Activated T-helper 1 cell treated with anti-CD3 and anti-CD28 coated beads, Interleukin-12 subunit alpha, Interleukin-12 subunit beta, Interleukin-2, Interleukin-4 antibody, amounts not matched to agents 30 ng/mL and 10 ng/mL and 1 ng/mL, durations not matched to agents 14 hours and 24 hours and 36 hours (primary cell): ENCODE data around the gene CALM3. TPM values are rescaled to one million over a fixed set of nuclear protein-coding genes. Genes with fewer than 3 reads are reported as not detected.
A peak's percentile ranks its signal among the peaks of the same experiment; 100 is the strongest.

Source experiments
- DNase-seq: peaks from one replicate; pipeline ENCODE4 v3.0.0; 2021; ENCODE audit warnings: low spot score
- H3K27ac Mint-ChIP-seq: one replicate; pipeline ENCODE4 v1.8.0; 2021; ENCODE audit warnings: mild to moderate bottlenecking, mixed read lengths
- H3K27me3 Mint-ChIP-seq: one replicate; pipeline ENCODE4 v1.8.0; 2022; ENCODE audit warnings: mild to moderate bottlenecking, moderate library complexity, mixed read lengths; ENCODE audit not compliant: insufficient read depth
- H3K36me3 Mint-ChIP-seq: one replicate; pipeline ENCODE4 v1.8.0; 2021; ENCODE audit warnings: low read depth, mixed read lengths
- H3K4me1 Mint-ChIP-seq: one replicate; pipeline ENCODE4 v1.8.0; 2021; ENCODE audit warnings: low read depth, mixed read lengths
- H3K4me3 Mint-ChIP-seq: one replicate; pipeline ENCODE4 v1.8.0; 2021; ENCODE audit warnings: mild to moderate bottlenecking, moderate library complexity, mixed read lengths
- H3K9me3 Mint-ChIP-seq: one replicate; pipeline ENCODE4 v1.8.0; 2021; ENCODE audit warnings: mixed read lengths
- intact Hi-C: fragments of 100-400 bp; cut with micrococcal nuclease; formaldehyde crosslinking; loops from one replicate; pipeline ENCODE4 v1.15.1; 2024
- total RNA-seq: library from RNA; stranded (reverse); gene quantifications from 2 replicates; pipeline ENCODE4 v1.2.3, GENCODE V29; 2022

CALM3 gene
- total RNA-seq, 1 donor from 2014 or later, result 568 TPM

DNA sequence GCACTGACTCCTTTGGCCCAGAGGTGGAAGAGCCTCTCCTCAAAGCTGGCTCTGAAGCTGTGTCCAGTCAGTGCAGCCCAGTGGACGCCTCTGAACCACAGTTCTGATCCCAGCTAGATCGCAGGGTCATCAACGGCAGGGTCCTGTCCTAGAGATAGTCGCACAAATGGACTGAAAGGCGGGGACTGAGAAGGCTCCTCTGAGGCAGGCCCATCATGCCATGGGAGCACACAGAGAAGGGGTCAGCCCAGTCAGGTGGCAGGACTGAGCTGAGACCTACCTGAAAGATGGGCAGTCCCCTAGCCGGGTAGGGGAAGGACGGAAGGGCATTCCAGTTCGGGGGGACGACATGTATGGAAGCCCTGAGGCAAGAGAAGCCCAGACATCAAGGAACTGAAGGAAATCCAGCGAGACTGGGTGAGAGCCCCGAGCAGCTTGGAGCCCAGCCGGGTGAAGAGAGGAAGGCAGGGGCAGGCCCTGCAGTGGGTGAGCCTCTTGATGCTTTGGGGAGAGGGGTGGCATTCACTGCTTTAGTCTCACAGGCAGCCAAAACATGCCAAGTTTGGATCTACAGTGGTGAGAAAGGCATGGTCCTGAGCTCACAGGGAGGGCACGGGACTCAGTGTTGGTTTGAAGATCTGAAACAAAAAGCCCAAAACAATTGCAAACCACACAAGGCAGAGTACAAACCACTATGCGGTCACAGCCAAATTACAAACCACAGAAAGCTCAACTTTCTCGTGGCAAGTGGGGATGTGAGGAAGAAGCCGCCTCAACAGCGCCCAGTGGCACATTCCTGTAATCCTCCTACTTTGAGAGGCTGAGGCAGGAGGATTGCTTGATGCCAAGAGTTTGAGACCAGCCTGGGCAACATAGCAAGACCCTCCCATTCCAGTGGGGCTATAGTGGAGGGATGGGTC is 10.0 kb downstream of the CALM3 start:
- Mint-ChIP-seq H3K36me3 (peaks cover 49% of the 10 kb centered on the region), H3K4me3 (peak overlapping the region; percentile 68), H3K4me1 (peaks cover 62% of the 10 kb centered on the region), H3K27ac (peak overlapping the region; percentile 83), H3K9me3 (no peaks in the 10 kb centered on the region), H3K27me3 (no peaks in the 10 kb centered on the region)
- peak; percentile 48 for DNase-seq
- intact Hi-C loops, result loop anchor here (1.0 kb wide), 1 partner anchor 8 kb away; no protein-coding TSS in a partner anchor

DNA sequence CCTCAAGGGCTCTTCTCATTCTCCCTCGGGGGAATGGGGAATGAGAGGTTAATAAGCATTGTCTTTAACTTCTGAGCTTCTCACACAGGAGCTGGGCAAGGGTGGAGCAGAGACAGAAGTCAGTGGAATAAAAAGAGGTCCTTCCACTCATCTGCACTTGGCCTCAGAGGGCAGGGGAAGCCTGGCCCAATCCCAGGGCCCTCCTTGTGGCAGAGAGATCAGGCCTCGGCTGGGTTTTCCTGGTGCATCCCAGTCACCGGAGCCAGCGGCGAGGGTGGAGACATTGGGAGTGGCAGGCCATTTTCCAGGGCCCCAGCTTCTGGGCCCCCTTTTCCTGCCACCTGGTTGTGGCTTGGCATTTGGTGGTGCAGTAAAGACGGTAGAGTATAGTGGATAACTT is 10.6 kb downstream of the CALM3 start:
- no peaks in the 10 kb centered on the region for H3K27me3 Mint-ChIP-seq
- H3K4me1 Mint-ChIP-seq, result peaks cover 65% of the 10 kb centered on the region
- intact Hi-C loops, result loop anchor here (1.0 kb wide), 2 partner anchors 8 to 9 kb away; no protein-coding TSS in a partner anchor
- DNase-seq, result no peak
- H3K4me3 Mint-ChIP-seq, result peak overlapping the region; percentile 68
- H3K36me3 Mint-ChIP-seq, result peaks cover 46% of the 10 kb centered on the region
- H3K27ac Mint-ChIP-seq, result peak overlapping the region; percentile 83
- no peaks in the 10 kb centered on the region for H3K9me3 Mint-ChIP-seq

DNA sequence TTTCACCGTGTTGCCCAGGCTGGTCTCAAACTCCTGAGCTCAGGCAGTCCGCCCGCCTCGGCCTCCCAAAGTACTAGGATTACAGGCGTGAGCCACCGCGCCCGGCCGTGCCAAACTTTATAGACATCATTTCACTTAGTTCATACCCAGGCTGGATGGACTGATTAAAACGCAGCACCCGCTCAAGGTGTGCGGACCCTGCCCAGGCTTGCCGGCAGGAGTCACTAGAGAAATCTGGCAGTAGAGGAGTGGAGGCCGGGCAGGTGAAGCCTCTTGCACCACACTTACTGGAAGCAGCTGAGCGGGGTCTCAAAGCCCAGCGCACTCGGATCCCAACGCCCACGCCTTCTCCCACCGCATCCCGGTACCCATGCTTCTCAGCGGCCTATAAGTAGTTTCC is 12.4 kb downstream of the CALM3 start:
- H3K4me3 Mint-ChIP-seq, result peak overlapping the region; percentile 58
- DNase-seq, result no peak
- H3K27me3 Mint-ChIP-seq, result no peaks in the 10 kb centered on the region
- H3K9me3 Mint-ChIP-seq, result no peaks in the 10 kb centered on the region
- intact Hi-C loops, result no loop called here
- H3K27ac Mint-ChIP-seq, result no peak overlapping the region
- H3K4me1 Mint-ChIP-seq, result peaks cover 69% of the 10 kb centered on the region
- H3K36me3 Mint-ChIP-seq, result peaks cover 35% of the 10 kb centered on the region

DNA sequence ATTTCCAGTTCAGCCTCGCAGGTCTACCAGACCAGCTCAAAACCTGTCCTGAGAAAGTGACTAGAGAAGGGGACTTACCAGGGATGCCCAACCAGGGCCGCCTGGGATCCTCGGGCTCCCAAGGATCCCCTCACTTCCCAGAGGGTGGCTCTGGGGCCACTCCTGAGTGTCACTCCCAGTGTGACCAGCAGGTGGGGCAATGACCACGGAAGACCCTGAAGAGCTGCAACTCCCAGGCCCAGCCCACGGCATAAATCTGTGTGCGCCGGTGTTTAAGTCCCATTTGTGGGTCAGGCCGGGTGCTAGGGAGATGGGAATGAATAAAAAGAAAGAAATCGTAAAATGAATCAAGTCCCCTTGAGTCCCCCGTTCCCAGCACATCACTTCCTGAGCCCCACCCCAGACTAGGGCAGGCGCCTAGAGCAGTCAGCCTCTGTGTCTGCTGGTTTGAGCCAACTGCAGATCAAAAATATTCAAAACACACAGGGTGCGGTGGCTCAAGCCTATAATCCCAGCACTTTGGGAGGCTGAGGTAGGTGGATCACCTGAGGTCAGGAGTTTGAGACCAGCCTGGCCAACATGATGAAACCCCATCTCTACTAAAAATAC is 13.1 kb downstream of the CALM3 start:
- Mint-ChIP-seq H3K4me3 (peak overlapping the region; percentile 64), H3K27ac (peak overlapping the region; percentile 92), H3K9me3 (no peaks in the 10 kb centered on the region), H3K36me3 (peaks cover 32% of the 10 kb centered on the region), H3K4me1 (peaks cover 74% of the 10 kb centered on the region), H3K27me3 (no peaks in the 10 kb centered on the region)
- intact Hi-C loops, result loop anchor here (1.0 kb wide), 2 partner anchors 20 to 48 kb away; no protein-coding TSS in a partner anchor
- peak; percentile 63 for DNase-seq

DNA sequence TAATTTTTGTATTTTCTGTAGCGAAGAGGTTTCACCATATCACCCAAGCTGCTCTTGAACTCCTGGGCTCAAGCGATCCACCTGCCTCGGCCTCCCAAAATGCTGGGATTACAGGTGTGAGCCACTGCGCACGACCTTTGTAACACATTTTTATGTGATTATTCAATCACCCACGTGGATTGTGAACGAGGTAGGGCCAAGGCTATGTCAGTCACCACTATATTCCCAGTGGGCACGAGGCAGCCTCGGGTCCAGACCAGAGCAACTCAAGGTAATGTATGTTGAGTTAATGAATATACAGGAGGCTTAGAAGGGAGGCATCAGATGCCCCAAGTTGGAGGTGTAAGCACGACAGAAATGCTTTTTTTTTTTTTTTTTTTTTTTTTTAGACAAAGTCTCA is 14.8 kb downstream of the CALM3 start:
- intact Hi-C loops, result loop anchor here (2.0 kb wide), 2 partner anchors 13 to 99 kb away; no protein-coding TSS in a partner anchor
- Mint-ChIP-seq H3K27me3 (no peaks in the 10 kb centered on the region), H3K36me3 (peaks cover 32% of the 10 kb centered on the region), H3K9me3 (no peaks in the 10 kb centered on the region), H3K27ac (peak overlapping the region; percentile 84), H3K4me3 (peak overlapping the region; percentile 42), H3K4me1 (peaks cover 74% of the 10 kb centered on the region)
- DNase-seq, result no peak

DNA sequence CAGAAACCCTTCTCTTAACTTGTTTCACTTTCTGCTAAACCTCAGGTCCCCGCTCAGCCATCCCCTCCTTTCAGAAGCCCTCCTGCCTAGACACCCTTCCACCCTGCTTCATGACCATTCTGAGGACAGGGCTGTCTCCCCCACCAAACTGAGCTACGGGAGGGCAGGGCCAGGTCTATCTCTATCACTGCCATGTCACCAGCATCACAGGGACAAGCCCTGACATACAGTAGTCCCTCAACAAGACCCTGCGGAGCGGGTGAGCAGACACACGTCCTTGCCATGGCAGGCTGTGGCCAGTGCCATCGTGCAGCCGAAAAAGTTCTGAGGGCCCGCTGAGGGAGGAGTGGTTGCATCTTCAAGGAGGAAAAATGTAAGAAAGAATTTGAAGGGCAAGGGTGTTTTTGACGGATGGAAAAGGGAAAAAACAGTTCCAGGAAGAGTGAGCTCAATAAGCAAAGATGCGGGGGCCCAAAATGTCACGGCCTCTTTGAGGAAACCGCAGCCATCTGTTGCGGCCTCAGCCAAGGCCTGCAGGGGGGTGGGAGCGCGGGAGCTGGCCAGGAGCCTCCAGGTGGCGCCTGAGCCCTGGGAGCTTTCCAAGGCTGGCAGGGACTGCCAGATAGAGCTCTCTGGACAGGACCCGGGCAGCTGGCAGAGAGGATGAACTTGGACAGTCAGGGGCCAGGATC is 15.6 kb downstream of the CALM3 start:
- no peaks in the 10 kb centered on the region for H3K9me3 Mint-ChIP-seq
- peak overlapping the region; percentile 68 for H3K4me3 Mint-ChIP-seq
- peak overlapping the region; percentile 99 for H3K27ac Mint-ChIP-seq
- peak; percentile 35 for DNase-seq
- H3K4me1 Mint-ChIP-seq, result peaks cover 74% of the 10 kb centered on the region
- intact Hi-C loops, result loop anchor here (2.0 kb wide), 2 partner anchors 14 to 98 kb away; no protein-coding TSS in a partner anchor
- H3K36me3 Mint-ChIP-seq, result peaks cover 32% of the 10 kb centered on the region
- no peaks in the 10 kb centered on the region for H3K27me3 Mint-ChIP-seq

DNA sequence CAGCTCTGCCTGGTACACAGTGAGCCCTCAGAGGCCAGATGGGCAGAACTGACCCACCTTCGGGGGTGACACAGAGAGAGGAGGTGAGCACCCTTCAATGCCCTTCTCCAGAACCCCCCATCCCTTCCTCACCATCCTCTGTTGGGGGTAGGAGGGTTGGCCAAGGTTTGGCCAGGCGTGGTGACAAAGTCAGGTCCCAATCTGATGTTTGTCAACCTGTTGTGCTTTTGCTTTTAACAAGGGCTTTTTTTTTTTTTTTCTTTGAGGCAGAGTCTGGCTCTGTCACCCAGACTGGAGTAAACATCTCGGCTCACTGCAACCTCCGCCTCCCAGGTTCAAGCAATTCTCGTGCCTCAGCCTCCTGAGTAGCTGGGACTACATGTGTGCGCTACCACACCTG is 16.5 kb downstream of the CALM3 start:
- H3K4me3 Mint-ChIP-seq, result peak overlapping the region; percentile 68
- no peaks in the 10 kb centered on the region for H3K27me3 Mint-ChIP-seq
- H3K27ac Mint-ChIP-seq, result peak overlapping the region; percentile 99
- intact Hi-C loops, result loop anchor here (2.0 kb wide), 2 partner anchors 15 to 97 kb away; no protein-coding TSS in a partner anchor
- H3K36me3 Mint-ChIP-seq, result peaks cover 40% of the 10 kb centered on the region
- no peak for DNase-seq
- H3K4me1 Mint-ChIP-seq, result peaks cover 74% of the 10 kb centered on the region
- no peaks in the 10 kb centered on the region for H3K9me3 Mint-ChIP-seq

DNA sequence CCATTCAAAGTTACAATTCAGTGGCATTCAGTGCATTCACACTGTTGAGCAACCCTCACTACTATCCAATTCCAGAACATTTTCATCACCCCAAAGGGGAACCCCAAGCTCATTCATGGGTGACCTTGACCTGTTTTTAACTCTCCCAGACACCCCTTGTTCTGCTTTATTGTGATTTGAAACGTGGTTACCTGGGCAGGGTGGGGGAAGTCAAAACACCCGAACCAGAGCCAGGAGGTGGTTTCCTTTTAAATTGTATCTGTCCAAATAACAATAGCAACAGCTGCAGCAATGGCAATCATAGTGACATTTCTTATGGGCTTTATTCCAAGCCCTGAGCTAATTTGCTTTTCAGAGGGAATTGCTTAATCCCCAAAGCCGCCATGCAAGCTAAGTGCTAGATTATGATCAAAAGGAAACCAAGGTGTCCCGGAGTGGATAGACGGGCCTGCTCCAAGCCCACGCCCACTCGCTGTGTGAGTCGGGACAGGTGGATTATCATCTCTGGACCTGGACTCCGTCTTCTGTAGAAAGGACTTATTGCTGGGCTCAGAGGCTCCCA is 17.6 kb downstream of the CALM3 start:
- H3K4me1 Mint-ChIP-seq, result peaks cover 69% of the 10 kb centered on the region
- peak overlapping the region; percentile 97 for H3K27ac Mint-ChIP-seq
- no peak for DNase-seq
- intact Hi-C loops, result no loop called here
- no peaks in the 10 kb centered on the region for H3K9me3 Mint-ChIP-seq
- H3K4me3 Mint-ChIP-seq, result peak overlapping the region; percentile 94
- H3K27me3 Mint-ChIP-seq, result no peaks in the 10 kb centered on the region
- peaks cover 44% of the 10 kb centered on the region for H3K36me3 Mint-ChIP-seq

DNA sequence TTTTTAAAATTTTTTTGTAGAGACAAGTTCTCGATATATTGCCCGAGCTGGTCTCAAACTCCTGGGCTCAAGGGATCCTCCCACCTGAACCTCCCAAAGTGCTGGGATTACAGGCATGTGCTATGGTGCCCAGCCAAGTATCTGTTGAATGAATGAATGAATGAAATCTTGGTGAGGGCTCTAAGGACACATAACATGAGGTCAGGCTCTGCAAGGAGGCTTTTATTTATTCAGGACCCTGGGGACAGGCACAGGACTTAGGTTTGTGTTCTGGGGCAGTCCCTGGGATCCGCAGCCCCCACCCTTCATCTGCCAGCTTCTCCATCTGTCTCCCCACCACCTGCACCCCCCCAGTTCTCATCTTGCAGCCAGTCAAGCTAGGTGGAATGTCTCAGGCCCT is 19.1 kb downstream of the CALM3 start:
- Mint-ChIP-seq H3K27ac (peak overlapping the region; percentile 97), H3K4me3 (peak overlapping the region; percentile 94), H3K9me3 (no peaks in the 10 kb centered on the region), H3K36me3 (peaks cover 47% of the 10 kb centered on the region), H3K27me3 (no peaks in the 10 kb centered on the region), H3K4me1 (peaks cover 73% of the 10 kb centered on the region)
- intact Hi-C loops, result loop anchor here (1.0 kb wide), 2 partner anchors 8 to 14 kb away; no protein-coding TSS in a partner anchor
- DNase-seq, result no peak

DNA sequence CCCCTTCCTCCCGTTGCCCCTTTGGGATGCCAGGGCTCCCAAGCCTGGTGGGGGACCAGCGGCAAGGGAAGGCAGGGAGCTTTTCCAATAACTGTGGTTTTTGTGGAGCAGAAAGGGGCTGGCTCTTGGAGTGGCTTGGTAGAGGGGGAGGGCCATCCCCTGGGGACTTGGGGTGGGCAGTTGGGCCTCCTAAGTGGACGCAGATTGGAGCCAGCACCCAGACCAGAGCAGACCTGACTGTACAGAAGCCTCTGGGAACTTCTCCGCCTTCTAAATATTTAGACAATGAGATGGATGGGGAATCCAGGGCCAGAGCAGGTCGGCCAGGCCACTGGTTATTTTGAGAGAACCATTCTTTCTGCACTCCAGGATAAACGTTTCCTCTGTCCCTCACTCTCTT is 19.6 kb downstream of the CALM3 start:
- H3K4me3 Mint-ChIP-seq, result peak overlapping the region; percentile 94
- H3K27me3 Mint-ChIP-seq, result no peaks in the 10 kb centered on the region
- H3K4me1 Mint-ChIP-seq, result peaks cover 76% of the 10 kb centered on the region
- intact Hi-C loops, result loop anchor here (1.0 kb wide), 2 partner anchors 8 to 14 kb away; no protein-coding TSS in a partner anchor
- no peaks in the 10 kb centered on the region for H3K9me3 Mint-ChIP-seq
- peaks cover 47% of the 10 kb centered on the region for H3K36me3 Mint-ChIP-seq
- H3K27ac Mint-ChIP-seq, result peak overlapping the region; percentile 97
- DNase-seq, result no peak

DNA sequence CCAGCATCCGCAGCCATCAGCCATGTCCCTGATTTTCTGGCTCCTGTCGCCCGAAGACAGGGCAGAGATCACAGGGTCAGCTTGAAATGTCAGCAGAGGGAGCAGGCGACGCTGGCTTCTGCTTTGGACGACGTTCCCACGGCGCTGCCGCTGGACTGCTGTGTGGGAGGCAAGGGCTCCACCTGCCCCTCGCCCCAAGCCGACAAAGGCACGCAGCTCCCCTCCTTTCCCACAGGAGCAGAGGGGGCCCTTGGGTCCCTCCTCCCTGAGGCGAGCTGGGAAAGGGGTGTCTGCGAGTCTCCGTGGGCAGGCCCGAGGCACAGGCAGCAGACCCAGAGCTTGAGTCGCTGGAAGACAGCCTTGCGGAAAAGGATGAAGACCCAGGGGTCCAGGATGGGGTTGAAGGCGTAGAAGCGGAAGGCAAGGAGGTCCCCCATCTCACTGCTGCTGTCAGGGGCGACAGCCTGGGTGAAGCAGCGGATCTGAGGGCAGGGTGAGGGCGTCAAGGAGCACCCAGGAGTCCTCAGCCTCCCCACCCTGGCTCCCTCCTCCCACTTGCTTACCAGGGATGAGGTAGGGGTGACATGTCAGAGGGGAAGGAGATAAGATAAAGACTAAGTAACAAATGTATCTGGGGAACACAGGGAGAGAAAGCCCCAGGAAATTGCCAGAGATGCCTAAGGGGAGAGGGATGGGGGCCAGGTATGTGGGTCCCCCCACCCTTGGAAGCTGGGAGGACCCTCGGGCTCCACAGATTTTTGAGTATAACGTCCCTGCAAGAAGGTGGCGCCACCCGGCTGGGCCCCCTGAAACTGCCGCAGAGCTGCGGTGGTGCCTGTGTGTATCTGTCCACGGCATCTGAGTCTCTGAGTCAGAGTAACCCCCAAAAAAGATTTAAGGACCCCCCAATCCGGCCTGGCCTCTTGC is 20.3 kb downstream of the CALM3 start:
- intact Hi-C loops, result no loop called here
- H3K4me1 Mint-ChIP-seq, result peaks cover 69% of the 10 kb centered on the region
- DNase-seq, result no peak

More for the DNA sequence above, 20.3 kb downstream of the CALM3 start:
- Mint-ChIP-seq H3K4me3 (peak overlapping the region; percentile 94), H3K36me3 (peaks cover 47% of the 10 kb centered on the region), H3K9me3 (no peaks in the 10 kb centered on the region), H3K27ac (peak overlapping the region; percentile 97), H3K27me3 (no peaks in the 10 kb centered on the region)
